GM21717 (cell line): ENCODE measurements around the gene FBXO38.

Source experiments
- ATAC-seq: cut with Tn5 transposase; IDR thresholded peaks from one replicate; pipeline ENCODE4 v1.9.1; 2021; ENCODE audit warnings: mild to moderate bottlenecking, moderate library complexity; ENCODE audit not compliant: unreplicated experiment

The FBXO38 gene

DNA sequence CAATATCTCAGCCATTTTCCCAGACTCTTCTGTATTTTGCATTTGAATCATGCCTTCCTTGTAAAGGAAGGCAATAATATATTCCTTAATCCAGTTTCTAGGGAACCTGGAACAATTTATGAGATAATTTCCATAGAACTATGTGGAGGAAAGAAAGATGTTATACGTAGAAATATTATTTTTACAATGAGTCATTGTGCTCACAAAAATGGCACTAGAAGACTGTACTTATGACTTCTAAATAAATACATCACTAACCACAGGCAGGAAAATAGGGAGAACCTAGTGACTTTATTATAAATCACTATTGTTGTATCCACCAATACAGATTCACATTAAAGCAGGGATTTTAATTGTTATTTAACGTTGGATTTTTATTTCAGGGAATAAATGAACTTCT, 87.6 kb downstream of the FBXO38 start:
- no peak for ATAC-seq

DNA sequence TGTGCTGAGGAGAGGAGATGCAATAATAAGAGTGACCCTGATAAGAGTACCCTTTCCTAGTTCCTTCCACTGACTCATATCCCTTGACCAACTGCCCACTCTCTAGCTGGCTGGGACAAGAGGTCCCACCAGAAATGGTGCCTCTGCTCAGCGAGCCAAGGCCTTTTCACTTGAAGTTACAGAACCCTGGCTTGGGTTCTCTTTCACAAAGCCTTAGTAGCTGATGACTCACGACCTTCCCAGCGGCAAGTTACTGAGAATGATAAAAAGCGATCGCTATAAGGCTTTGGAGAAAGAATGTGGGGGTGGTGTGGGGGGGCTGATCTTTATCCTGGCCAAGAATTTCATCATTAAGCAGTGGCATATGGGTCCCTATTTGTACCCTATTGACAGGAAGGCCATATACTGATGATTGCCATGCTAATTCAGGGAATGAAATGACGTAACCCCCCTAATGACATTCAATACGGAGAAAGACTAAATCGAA, 90.3 kb downstream of the FBXO38 start:
- ATAC-seq = no peak

DNA sequence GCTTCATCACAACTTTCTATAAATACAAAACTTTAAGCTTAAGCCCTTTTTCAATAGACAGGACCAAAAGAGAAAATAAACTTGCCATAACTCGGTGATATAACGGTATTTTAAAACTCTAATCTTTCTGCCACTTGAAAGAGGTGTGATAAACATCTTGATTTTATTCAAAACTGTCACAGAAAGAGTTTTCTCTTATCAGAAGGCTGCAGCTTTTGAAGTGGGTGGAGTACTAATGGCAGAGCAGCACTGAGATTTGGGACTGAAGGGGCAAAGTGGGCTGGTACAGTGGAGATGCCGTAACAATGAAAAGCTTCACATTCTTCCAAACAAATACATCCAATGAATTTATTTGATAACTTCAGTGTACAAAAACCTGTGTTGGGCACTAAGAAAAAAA, 92.5 kb downstream of the FBXO38 start:
- ATAC-seq = no peak

DNA sequence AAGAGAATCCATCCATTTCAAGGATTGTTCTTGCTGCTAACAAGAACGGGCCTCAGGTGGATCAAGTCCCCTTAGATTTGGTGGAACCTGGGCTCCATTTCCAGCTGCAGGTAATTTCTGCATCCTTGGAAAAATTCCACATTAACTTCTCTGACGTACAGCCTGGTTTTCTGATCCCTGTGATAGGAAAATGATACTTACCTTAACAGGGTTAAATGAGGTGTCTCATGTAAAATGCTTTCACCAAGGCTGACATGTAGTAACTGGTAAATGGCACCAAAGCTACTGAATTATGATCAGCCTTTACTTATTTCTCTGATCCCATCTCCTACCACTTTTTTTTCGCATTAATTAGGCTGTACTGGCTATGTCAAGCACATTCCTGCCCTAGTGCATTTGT, 93.7 kb downstream of the FBXO38 start:
- no peak for ATAC-seq

DNA sequence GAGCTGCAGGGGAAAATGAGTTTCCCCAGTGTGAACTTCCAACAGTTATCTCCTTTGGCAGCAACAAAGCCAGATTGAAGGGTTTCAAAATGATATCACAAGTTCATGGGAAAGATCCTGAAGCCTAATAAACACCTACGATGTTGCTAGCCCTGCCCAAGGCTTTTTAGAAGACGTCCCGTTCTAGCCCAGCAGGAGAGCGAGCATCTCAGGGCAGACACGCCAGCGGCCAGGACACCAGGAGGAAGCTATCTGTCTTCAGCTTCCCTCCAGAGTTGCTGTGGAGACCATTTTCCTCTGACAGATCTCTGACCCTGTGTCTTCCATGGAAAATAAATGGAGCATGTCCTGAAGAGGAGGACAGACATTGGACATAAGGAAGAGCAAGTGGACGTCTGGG, 98.4 kb downstream of the FBXO38 start:
- ATAC-seq = no peak

DNA sequence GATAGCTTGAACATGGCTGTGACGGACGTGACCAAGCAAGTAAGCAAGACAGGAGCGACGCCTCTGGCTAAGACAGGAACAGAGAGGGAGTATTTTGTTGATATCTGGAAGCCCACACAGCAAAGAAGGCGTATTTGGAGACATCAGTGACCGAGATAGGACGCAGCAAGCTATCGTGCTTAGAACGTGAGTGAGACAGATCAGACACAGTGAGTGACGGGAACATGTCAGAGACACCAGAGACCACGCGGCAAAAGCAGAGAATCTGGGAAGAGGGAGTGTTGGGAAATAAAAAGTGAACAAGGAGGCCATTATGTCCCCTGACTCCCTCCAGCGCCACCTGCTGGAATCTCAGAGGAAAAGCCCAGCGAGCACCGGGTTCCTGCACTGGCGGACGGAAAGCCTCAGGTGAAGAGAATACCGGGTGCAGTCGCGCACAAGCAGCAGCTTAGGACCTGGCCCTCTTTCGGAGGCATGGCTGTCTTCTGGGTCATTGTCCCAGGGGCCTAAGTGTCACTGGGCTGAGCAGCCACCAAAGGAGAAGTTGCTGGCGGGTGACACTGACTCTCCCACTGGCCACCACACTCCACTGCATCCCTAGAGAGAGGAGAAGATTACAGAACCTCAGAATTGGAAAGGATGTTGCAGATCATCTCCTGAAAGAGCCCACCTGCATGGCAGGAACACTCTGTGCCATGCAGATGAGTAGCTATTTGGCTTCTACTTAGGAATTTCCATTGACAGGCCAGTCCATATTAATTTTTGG, 99.1 kb downstream of the FBXO38 start:
- peak; percentile 88 for ATAC-seq

DNA sequence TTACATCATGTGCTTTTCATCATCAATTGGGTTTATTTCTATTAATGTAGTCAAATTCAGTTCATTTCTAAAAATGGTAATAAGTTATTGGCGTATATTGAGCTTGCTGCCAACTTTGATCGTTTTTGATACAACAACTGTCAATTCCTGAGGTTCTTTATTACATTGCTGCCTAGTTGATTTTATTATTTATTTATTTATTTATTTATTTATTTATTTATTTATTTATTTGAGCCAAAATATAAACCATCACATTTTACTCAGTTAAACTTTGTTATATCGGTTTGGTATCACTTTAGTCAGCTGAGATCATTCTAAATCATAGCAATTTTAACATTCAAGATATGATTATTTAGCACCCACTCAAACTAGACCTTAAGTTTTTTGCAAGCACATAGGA, 100.0 kb downstream of the FBXO38 start:
- no peak for ATAC-seq

DNA sequence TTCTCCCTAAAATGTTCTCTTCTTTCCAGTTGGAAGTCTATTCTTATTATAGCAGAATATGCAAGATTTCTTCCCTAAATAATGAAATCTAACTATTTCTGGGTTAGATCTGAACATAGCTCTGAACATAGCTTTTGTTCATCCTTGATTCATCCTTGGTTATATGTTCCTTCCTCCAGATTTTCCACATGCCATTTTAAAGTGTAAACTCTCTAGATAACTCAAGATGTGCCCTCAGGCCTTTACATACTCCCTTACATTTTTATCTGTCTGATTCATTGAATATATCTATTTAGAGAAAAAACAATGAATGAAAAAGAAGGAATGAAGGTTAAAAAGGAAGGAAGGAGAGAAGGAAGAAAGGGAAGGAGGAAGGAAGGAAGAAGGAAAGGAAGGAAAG, 100.9 kb downstream of the FBXO38 start:
- ATAC-seq = no peak

DNA sequence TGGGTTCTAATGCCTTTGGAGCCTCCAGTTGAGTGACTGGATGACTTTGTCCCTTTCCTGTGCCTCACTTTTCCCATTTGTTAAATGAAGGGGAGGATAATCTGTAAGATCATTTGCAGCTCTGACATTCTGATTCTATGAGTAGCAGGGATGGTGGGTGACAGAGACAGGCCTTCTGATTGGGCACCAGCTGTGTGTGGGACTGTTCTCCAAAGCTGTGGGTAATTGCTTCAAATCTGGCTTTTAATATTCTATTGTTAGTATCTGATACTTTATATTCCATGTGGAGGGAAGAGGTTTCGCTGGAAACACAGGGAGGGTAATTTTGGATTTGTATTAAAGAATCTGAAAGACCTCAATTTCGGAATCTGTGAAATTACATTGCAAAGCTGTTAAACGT, 102.7 kb downstream of the FBXO38 start:
- no peak for ATAC-seq

DNA sequence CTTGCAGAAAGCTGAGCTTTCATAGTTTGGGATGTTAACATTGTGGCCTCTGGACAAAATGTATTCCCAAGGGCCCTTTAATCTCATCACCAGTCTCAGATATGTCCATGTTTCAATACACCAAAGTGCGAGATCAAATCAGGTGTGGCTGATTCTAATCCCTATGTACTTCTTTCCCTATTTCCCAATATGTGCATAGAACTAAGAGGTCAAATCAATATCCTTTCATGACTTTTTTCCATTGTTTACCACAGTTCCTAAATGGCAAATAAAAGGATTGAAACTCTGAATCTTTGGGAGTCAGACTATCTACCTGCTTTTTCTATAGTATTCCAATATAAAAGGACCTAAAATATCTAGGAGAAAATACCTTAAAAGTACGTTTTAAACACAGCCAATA, 105.0 kb downstream of the FBXO38 start:
- ATAC-seq = no peak

DNA sequence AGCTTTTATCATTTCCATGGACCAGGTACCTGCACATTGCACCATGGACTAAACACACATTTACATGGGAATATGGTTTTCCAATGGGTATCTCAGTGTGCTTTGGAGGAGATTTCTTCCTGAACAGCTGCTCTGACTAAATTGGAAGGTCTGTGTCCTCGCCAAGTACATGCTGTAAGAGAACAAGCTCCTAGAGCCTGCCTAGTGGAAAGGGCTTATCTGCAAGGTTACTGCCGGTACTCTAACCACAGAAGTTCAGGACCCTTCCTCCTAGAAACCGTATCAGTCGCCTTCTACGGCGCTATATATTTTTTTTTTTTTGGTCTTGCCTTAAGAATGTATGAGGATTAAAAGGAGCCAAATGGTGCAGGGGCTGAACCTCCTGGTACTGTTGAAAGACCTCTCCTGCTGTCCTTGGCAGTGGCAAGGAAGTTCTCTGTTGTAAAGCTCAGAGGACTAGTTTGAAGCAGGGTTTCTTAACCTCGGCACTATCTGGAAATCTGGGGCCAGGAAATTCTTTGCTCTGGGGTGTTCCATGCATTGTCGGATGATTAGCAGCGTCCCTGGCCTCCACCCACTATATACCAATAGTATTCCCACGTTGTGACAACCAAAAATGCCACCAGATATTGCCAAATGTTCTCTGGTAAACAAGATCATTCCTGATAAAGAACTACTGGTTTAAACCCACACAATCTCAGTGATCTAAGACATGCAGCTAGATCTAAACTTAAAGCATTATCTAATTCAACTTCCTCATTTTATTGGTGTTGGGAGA, 107.4 kb downstream of the FBXO38 start:
- ATAC-seq = no peak

DNA sequence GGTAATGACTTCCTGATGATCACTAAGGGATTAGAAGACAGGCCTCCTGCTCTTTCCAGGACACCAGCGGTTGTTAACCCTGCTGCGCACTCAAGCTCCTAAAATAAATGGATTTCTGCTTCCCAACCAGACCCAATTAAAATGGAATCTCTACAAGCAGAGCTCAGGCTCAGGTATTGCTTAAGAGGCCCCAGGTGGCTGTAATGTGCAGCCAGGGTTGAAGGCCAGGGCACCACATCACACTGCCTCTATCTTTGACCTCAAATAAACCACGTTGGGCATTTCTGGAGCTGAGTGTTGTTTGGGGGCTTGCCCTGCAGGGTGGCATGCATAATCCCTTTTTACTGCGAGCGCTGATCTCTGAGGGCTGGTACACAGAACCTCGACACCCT, 108.0 kb downstream of the FBXO38 start:
- no peak for ATAC-seq

DNA sequence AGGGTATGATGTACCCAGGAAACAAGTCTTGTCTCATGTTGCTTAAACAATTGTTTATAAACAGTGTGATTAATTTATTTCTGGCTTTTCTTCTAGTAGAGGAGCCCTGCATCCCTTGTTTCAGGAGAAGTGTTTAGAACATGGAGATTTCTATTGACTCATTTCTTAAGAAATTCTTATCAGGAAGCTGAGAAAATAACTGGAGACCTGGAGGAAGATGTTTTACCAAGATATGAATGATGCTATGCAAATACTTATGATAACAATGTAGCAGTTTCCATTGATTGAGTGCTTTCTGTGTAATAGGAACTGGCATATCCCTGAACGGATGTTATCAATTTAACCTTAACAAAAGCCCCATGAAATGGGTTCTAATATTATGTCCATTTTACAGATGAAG, 108.6 kb downstream of the FBXO38 start:
- ATAC-seq = no peak
